Measurements from ENCODE around the gene RPL35. TPM values are rescaled to one million over a fixed set of nuclear protein-coding genes. Genes with fewer than 3 reads are reported as not detected.

Gene RPL35
- total RNA-seq (2014; rRNA removed; shearing (Covaris generic)), result 2,762 and 3,564 TPM in 2 replicates

- DNase-seq, result peak; percentile 100
Measured at GRCh38 chr9:124861342-124862229, at the start of gene RPL35, which contains the start of gene ARPC5L. Gene RPL35 (minus strand): TSS chr9:124861957. CDS start chr9:124861912, 45 bp downstream. Gene ARPC5L (plus strand): TSS chr9:124862130. CDS start chr9:124869291, 7,161 bp downstream.

GRCh38 chr9:124908098-124908497 is 46.3 kb upstream of the RPL35 start:
- DNase-seq, result no peak
- Histone ChIP-seq H3K27me3 (ENCODE audit: control insufficient read depth, insufficient read depth, low read length) (no peaks in the 10 kb centered on the region), H3K36me3 (replicated peaks; ENCODE audit: control insufficient read depth, insufficient read depth, low read length) (peaks cover 3% of the 10 kb centered on the region), H3K4me3 (ENCODE audit: insufficient read depth, low read depth, low read length) (no peak overlapping the region)

More at GRCh38 chr9:124861342-124862229, at the start of gene RPL35, which contains the start of gene ARPC5L:
- Histone ChIP-seq H3K27me3 (ENCODE audit: control insufficient read depth, insufficient read depth, low read length) (no peaks in the 10 kb centered on the region), H3K4me3 (ENCODE audit: insufficient read depth, low read depth, low read length) (peak within 1 kb of the TSS; percentile 100), H3K36me3 (replicated peaks; ENCODE audit: control insufficient read depth, insufficient read depth, low read length) (peaks cover 38% of the 10 kb centered on the region)

- no peak for DNase-seq
- H3K36me3 ChIP-seq (replicated peaks; ENCODE audit: control insufficient read depth, insufficient read depth, low read length), result peaks cover 3% of the 10 kb centered on the region
- H3K27me3 ChIP-seq (ENCODE audit: control insufficient read depth, insufficient read depth, low read length), result no peaks in the 10 kb centered on the region
- no peak overlapping the region for H3K4me3 ChIP-seq (ENCODE audit: insufficient read depth, low read depth, low read length)
Measured at GRCh38 chr9:124906966-124907365, 45.2 kb upstream of the RPL35 start.

- Histone ChIP-seq H3K4me3 (ENCODE audit: insufficient read depth, low read depth, low read length) (no peak overlapping the region), H3K27me3 (ENCODE audit: control insufficient read depth, insufficient read depth, low read length) (no peaks in the 10 kb centered on the region)
- DNase-seq, result no peak
Measured at GRCh38 chr9:124899845-124900244, 38.1 kb upstream of the RPL35 start.

GRCh38 chr9:124897570-124898460 is 36.1 kb upstream of the RPL35 start:
- peaks cover 1% of the 10 kb centered on the region; the same call in 1 of the 2 replicates for H3K36me3 ChIP-seq (replicated peaks; ENCODE audit: control insufficient read depth, insufficient read depth, low read length)
- H3K4me3 ChIP-seq (ENCODE audit: insufficient read depth, low read depth, low read length), result no peak overlapping the region
- no peaks in the 10 kb centered on the region for H3K27me3 ChIP-seq (ENCODE audit: control insufficient read depth, insufficient read depth, low read length)
- no peak for DNase-seq

More at GRCh38 chr9:124899845-124900244, 38.1 kb upstream of the RPL35 start:
- peaks cover 1% of the 10 kb centered on the region; the same call in 1 of the 2 replicates for H3K36me3 ChIP-seq (replicated peaks; ENCODE audit: control insufficient read depth, insufficient read depth, low read length)

- peak; percentile 55 for DNase-seq
- H3K27me3 ChIP-seq (ENCODE audit: control insufficient read depth, insufficient read depth, low read length), result no peaks in the 10 kb centered on the region
- no peak overlapping the region for H3K4me3 ChIP-seq (ENCODE audit: insufficient read depth, low read depth, low read length)
- peaks cover 3% of the 10 kb centered on the region; the same call in 1 of the 2 replicates for H3K36me3 ChIP-seq (replicated peaks; ENCODE audit: control insufficient read depth, insufficient read depth, low read length)
Measured at GRCh38 chr9:124894741-124895170, 33.0 kb upstream of the RPL35 start.

GRCh38 chr9:124894035-124894740 is 32.4 kb upstream of the RPL35 start:
- no peak for DNase-seq
- H3K4me3 ChIP-seq (ENCODE audit: insufficient read depth, low read depth, low read length), result no peak overlapping the region
- H3K27me3 ChIP-seq (ENCODE audit: control insufficient read depth, insufficient read depth, low read length), result no peaks in the 10 kb centered on the region
- H3K36me3 ChIP-seq (replicated peaks; ENCODE audit: control insufficient read depth, insufficient read depth, low read length), result peaks cover 3% of the 10 kb centered on the region

GRCh38 chr9:124890179-124890578 is 28.4 kb upstream of the RPL35 start:
- peaks cover 8% of the 10 kb centered on the region for H3K36me3 ChIP-seq (replicated peaks; ENCODE audit: control insufficient read depth, insufficient read depth, low read length)
- no peak for DNase-seq
- H3K27me3 ChIP-seq (ENCODE audit: control insufficient read depth, insufficient read depth, low read length), result no peaks in the 10 kb centered on the region
- H3K4me3 ChIP-seq (ENCODE audit: insufficient read depth, low read depth, low read length), result no peak overlapping the region

GRCh38 chr9:124889006-124889405 is 27.2 kb upstream of the RPL35 start:
- Histone ChIP-seq H3K27me3 (ENCODE audit: control insufficient read depth, insufficient read depth, low read length) (no peaks in the 10 kb centered on the region), H3K36me3 (replicated peaks; ENCODE audit: control insufficient read depth, insufficient read depth, low read length) (peaks cover 8% of the 10 kb centered on the region), H3K4me3 (ENCODE audit: insufficient read depth, low read depth, low read length) (no peak overlapping the region)
- DNase-seq, result no peak

GRCh38 chr9:124887832-124888231 is 26.1 kb upstream of the RPL35 start:
- H3K4me3 ChIP-seq (ENCODE audit: insufficient read depth, low read depth, low read length), result no peak overlapping the region
- H3K27me3 ChIP-seq (ENCODE audit: control insufficient read depth, insufficient read depth, low read length), result no peaks in the 10 kb centered on the region
- peaks cover 8% of the 10 kb centered on the region for H3K36me3 ChIP-seq (replicated peaks; ENCODE audit: control insufficient read depth, insufficient read depth, low read length)
- DNase-seq, result no peak

GRCh38 chr9:124886866-124887492 is 25.2 kb upstream of the RPL35 start:
- DNase-seq, result peak; percentile 63
- Histone ChIP-seq H3K27me3 (ENCODE audit: control insufficient read depth, insufficient read depth, low read length) (no peaks in the 10 kb centered on the region), H3K36me3 (replicated peaks; ENCODE audit: control insufficient read depth, insufficient read depth, low read length) (peaks cover 8% of the 10 kb centered on the region), H3K4me3 (ENCODE audit: insufficient read depth, low read depth, low read length) (no peak overlapping the region)

- H3K4me3 ChIP-seq (ENCODE audit: insufficient read depth, low read depth, low read length), result no peak overlapping the region
- DNase-seq, result no peak
- peaks cover 8% of the 10 kb centered on the region for H3K36me3 ChIP-seq (replicated peaks; ENCODE audit: control insufficient read depth, insufficient read depth, low read length)
- no peaks in the 10 kb centered on the region for H3K27me3 ChIP-seq (ENCODE audit: control insufficient read depth, insufficient read depth, low read length)
Measured at GRCh38 chr9:124886461-124886860, 24.7 kb upstream of the RPL35 start.

- no peak overlapping the region for H3K4me3 ChIP-seq (ENCODE audit: insufficient read depth, low read depth, low read length)
- no peaks in the 10 kb centered on the region for H3K27me3 ChIP-seq (ENCODE audit: control insufficient read depth, insufficient read depth, low read length)
- no peak for DNase-seq
- peaks cover 8% of the 10 kb centered on the region for H3K36me3 ChIP-seq (replicated peaks; ENCODE audit: control insufficient read depth, insufficient read depth, low read length)
Measured at GRCh38 chr9:124885551-124885950, 23.8 kb upstream of the RPL35 start.
